ENCODE data around the gene OR10X1.

GRCh38 chr1:158577561-158577960, 2.1 kb downstream of the OR10X1 start:
- TF ChIP-seq CTCF (IDR thresholded peaks at IDR 0.05; ENCODE audit: low read depth, low read length, poor library complexity, severe bottlenecking) (no peak), EZH2phosphoT487 (IDR thresholded peaks at IDR 0.05; ENCODE audit: borderline replicate concordance, low read length) (no peak)
